GM19099 (cell line): ENCODE results near the gene RASA3.

Source experiments
- POLR2A ChIP-seq: IDR thresholded peaks from 3 replicates; pipeline ENCODE4 v1.6.1; 2011; ENCODE audit warnings: low read depth; ENCODE audit not compliant: insufficient read length; ENCODE audit errors: extremely low read depth

Gene RASA3

DNA sequence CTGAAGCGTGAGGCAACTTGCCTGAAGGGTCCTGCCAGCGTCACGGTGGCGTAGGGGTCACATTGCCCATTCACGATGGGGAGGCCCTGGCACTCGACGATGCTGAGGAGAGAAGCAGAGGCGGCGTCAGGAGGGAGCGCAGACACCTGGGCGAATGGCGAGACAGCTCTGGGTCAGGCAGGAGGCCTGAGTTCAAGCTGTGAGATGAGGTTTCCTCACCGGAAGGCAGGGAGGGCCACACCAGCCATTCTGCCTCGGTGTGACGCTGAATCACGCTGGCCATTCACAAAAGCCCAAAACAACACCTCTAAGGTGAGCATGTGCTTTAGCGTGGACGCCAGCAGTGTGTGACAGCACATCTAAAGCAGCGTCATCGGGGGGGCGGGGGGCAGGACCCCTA is 104.6 kb downstream of the RASA3 start:
- TF ChIP-seq POLR2A = no peak

GRCh38 chr13:114027046-114027715 is 105.2 kb downstream of the RASA3 start:
- no peak for TF ChIP-seq POLR2A

DNA sequence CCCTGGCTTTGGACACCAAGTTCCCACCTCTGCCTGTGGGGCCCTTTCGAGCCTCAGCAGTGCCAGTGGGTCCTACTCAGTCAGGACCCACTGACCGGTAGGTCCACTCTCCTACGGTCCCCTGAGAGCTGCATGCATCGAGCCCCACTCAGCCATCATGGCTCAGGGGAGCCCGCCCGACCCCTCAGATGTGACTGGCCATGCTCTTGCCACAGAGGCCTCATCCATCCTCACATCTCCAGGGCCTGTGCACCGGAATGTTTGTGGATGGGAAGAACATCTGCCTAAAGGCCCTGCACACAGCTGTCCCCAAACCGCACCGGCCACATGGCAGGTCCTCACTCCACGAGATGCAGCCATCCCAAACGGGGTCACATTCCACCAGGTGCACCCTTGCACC is 105.9 kb downstream of the RASA3 start:
- TF ChIP-seq POLR2A = no peak

DNA sequence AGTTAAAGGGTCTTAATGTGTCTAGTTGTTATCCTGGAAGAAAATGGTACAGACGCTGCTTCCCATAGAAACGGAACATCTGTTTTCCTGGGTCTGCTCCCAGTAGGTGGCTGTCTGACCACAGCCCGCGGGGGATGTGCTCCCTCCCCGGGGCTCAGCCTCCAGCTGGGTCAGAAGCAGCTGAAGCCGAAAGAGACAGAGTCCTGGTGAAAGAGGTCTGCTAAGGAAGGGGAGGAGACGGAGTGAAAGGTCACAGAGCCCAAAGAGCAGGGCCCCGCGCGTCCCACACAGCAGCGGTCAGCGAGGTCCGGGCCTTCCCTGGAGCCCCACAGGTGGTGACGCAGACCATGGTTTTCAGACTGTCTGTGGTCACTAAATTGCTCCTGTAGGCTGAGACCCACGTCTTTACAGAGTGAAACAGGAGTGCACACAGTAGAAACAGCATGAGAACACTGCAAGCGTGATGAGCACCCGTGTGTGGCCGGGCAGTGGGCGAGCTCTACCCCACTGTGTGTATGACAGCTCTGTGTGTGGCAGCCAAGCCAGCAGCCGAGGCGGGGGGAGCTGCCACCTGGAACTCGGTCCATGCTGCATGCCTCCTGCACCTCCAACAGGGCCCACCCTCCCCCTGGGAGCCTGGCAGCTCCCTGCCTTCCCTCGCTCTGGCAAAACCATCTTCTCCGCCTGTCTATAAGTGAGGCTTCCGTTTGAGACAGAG is 106.5 kb downstream of the RASA3 start:
- TF ChIP-seq POLR2A = no peak

DNA sequence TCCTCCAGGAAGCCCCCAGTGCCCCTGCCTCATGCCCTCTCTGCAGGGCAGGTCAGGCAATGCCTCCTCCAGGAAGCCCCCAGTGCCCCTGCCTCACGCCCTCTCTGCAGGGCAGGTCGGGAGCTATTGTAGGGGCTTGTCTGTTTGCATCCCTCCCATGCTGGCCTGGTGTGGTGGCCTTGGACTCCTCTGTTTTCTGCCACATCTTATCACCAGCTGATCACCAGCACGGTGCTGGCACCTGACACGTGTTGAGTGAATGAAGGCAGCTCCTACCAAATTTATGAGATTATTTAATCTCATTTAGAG is 107.1 kb downstream of the RASA3 start:
- TF ChIP-seq POLR2A = no peak

DNA sequence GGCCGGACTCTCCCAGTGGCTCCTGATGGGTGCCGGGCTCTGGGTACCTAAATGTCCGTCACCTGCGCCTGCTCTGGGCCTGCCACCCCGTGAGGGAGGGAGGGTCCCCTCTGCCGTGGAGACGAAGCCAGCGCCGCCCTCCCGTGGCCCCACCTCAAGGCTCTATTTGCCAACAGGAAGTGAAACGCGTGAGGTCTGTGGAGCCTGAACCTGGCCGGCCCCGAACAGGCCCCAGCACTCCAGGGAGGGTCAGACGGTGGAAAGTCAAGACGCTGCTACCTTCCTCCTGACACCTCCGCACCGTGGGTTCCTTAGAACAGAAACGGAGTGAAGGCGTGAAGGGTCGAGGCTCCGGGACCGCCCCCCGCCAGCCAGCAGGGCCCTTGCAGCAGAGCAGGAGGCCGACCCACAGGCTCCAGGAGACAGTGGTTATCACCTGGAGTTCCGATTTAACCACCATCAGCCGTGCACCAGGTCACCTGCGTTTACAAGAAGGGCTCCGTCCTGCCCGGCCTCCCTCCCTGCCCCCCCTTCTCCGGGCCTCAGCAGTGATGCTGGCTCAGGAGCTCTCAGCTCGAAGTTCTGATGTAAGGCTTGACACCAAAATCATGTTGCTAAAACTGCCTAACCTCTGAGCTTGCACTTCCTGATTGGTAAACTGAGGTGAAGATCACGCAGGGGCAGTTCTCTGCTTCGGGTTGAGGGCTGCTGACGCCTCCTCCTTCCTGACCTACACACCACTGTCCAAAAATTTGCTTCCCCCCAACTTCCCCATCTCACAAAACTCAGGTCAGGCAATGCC is 107.6 kb downstream of the RASA3 start:
- no peak for TF ChIP-seq POLR2A

DNA sequence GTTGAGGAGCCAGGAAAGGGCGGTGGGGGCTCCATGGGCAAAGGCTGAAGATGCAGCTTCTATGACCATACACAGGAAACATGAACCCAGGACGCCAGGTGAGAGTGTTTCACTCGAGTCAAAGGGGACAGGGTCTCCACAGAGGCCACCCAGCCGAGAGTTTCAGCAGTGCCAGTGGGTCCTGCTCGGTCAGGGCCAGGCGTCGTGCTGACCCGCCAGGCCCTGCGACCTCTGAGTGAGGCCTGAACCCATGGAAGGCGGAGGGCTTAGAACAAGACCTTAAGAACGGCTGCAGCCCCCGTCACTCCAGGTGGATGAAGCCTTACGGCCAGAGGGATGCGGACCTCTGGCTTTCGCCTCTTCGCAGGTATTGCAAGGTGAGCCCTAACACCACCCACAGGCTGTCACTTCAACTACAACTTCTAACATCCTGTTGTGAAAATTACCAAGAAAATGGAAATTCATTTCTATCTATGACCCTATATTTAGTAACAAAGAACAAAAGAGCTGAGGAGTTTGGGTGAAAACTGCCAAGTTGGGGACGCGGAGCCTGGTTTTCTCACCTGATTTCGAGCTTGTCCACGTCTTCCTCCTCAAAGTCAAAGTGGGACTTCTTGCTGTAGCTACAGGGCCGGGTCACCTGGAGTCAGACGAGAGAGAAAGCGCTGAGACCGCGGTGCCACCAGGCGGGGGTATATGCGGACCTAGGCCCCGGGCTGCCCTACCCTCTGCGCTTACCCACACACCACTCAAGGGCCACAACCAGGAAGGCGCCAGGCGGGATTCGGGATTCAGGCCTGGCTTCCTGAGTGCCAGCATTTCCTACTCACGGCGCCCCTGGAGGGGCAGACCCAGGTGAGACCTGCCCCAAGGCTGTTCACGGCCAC is 108.5 kb downstream of the RASA3 start:
- no peak for TF ChIP-seq POLR2A

GRCh38 chr13:114022876-114023275 is 109.5 kb downstream of the RASA3 start:
- TF ChIP-seq POLR2A = no peak

DNA sequence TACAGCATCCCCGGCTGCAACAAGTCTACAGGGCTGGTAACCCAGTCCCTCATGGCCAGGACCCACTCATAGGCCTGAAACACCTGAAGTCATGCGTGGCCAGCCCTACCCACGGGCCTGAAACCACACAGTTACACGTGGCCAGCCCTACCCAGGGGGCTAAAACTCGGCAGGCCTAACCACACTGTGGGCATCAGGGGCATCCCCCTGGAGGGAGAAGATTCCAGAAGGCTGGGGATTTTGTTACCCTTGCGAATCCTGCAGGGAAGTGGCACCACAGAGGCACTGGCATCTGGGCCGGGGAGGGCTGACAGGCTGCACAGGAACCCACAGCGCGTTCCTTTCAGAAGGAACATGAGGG is 110.1 kb downstream of the RASA3 start:
- no peak for TF ChIP-seq POLR2A

- no peak for TF ChIP-seq POLR2A
These were observed 110.7 kb downstream of the RASA3 start for GRCh38 chr13:114021464-114022308.

DNA sequence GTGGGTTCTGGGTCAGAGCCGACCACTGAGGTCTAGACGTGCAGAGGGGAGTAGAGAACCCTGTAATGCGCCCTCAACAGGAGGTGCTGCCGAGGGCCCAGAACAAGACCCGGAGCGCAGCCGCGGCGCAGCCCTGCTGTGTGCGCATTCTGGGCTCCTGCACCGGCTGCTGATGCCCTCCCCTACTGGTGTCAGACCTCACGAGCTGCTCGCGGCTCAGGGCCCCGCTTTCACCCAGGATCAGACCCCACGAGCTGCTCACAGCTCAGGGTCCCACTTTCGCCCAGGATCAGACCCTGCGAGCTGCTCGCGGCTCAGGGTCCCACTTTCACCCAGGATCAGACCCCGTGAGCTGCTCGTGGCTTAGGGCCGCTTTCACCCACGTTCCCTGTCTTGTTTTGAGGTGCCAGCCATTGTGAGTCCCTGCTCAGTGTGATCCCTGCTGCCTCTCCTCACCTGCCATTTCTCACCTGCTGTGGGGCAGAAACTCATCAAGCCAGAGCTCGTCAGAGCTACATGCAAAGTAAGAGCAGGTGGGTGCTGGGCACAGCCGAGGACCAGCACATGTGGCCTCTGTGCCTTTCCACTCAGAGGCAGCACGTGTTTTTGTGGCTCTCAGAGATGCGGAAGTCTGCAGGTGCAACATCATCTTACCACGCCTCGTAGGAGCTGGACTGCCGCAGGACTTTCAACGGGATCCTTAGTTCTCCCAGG is 111.5 kb downstream of the RASA3 start:
- TF ChIP-seq POLR2A = no peak

GRCh38 chr13:114019367-114019766 is 113.1 kb downstream of the RASA3 start:
- no peak for TF ChIP-seq POLR2A

- TF ChIP-seq POLR2A = no peak
These were observed 113.9 kb downstream of the RASA3 start for GRCh38 chr13:114018461-114019055.
